Measurements from ENCODE around the gene MED17. TPM values are rescaled to one million over a fixed set of nuclear protein-coding genes. Genes with fewer than 3 reads are reported as not detected.
"Not testable (repeated sequence)": the region's sequence is repeated elsewhere in the genome, so short reads cannot be mapped to it uniquely, and the experiment has no call there.

Gene MED17
- total RNA-seq, 1 donor from 2014 or later = 9.3 TPM

DNA sequence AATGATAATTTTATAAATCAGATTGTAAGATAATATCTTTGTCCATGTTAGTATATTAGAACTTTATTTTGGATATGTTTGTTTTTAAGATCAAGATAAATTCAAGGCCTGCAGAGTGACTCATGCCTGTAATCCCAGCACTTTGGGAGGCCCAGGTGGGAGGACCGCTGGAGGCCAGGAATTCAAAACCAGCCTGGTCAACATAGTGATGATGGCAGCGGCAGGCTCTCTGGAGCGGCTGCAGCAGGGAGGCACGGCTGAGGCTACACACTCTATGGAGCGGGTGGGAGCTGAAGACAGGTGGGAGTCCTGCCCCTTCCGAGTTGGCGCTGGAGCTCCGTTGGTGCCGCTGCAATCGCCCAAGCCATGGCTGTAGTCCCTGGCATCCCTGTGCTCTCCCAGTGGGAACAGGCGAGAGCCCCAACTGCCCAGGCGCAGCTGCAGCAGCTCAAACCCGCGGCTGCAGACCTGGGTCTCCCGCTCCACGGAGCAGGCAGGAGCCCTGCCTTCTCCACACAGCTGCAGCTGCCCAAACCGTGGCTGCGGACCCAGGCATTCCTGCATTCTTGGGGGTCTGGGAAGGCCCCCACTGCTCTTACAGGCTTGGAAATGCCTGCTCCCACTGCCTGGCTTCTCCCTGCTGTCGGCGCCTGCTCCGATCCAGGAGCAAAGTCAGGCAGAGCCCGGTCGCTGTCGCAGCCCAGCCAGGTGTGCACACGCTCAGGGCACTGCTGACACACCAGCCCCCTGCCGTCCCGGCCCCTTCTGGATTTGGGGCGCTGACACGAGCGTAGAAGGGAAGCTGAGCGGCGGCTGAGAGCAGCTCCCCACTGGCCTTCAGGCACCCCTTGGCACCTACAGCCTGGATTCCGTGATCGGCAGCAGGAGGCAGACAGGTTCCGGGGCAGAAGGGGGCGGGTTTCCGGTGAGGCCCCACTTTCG lies 25.9 kb upstream of the MED17 start:
- no peak for DNase-seq (ENCODE audit: low spot score)
- peak; percentile 24 for ATAC-seq

DNA sequence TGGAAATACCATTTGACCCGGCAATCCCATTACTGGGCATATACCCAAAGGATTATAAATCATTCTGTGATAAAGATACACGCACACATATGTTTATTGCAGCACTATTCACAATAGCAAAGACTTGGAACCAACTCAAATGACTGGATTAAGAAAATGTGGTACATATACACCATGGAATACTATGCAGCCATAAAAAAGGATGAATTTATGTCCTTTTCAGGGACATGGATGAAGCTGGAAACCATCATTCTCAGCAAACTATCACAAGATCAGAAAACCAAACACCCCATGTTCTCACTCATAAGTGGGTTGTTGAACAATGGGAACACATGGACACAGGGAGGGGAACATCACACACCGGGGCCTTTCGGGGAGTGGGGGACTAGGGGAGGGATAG lies 25.0 kb upstream of the MED17 start:
- not testable (repeated sequence) for DNase-seq (ENCODE audit: low spot score); ATAC-seq

DNA sequence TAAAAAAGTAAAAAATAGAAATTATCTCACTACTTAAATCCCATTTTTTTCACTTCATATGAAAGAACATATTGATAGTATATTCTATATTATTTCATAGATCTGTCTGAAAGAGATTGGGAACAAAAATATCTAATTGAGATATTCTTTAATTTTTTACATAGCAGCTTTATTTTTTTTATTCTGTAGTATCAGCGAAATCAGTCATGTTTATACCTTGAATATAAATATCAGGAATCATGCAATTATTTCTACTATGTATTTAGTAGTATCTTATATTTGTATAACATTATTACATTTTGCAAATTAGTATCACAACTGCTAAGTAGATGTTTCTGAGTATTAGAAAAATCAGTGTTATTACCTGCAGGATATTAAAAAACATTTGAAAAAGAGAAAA lies 22.2 kb upstream of the MED17 start:
- no peak for ATAC-seq
- DNase-seq (ENCODE audit: low spot score) = no peak

DNA sequence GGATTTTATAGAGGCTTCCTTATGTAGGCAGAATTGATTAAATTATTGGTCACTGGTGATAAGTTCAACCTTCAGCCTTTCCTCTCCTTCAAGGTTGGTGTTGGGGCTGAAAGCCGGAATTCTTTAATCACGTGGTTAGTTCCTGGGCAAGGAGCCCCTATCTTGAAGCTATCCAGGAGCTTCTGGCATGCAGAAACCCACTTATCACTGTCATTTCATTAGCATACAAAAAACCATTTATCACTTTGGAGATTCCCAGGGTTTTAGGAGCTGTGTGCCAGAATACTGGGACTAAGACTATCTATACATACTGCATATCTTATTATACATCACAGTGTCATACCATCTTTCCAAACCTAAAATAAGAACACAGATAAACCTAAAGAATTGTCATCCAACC lies 18.5 kb upstream of the MED17 start:
- DNase-seq (ENCODE audit: low spot score) = no peak
- no peak for ATAC-seq

DNA sequence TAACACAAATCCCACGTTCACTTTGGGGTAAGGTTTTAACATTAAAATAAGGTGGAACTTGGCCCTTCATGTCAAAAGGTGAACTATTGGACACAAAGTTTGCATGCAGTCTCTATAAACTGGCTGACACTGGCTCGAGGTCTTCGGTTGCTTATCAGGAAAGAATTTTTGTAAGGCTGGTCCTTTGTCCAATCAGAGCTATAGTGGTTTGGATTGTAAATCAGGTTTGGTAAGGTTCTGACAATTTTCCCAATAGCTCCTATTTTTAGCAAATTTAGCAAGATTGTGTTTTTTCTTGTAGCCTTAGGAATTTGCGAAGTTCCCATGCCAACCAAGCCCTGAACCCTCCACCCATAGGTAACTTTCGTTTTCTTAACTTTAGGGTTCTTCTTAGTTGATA lies 17.6 kb upstream of the MED17 start:
- ATAC-seq = no peak
- DNase-seq (ENCODE audit: low spot score) = no peak

DNA sequence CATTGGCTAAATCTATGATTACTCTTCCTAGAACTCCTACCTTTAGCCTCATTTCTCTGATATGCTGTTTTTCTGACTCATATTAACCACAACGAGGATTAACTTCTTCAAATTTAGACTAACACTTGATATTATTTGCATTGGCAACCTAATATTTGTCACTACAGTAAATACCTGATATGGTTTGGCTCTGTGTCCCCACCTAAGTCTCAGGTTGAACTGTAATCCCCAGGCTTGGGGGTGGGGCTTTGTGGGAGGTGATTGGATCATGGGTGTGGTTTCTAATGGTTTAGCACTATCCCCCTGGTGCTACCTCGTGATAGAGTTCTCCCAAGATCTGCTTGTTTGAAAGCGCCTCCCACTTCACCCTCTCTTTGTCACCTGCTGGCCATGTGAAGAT lies 17.1 kb upstream of the MED17 start:
- ATAC-seq (no peak), DNase-seq (ENCODE audit: low spot score) (no peak)

DNA sequence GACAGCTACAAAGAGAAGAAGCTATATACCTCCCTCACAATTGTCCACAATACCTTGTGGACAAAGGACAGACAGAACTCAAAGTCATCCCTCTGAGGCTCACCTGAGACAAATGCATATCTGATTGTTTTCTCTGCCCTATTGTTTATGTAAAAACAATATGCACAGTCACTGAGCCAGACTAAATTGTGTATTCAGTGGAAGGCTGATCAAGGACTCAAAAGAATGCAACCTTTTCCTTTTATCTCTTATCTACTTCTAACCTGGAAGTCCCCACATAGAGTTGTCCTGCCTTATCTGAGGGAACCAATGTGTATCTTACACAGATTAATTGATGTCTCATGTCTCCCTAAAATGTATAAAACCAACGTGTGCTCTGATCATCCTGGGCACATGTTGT lies 13.9 kb upstream of the MED17 start:
- no peak for DNase-seq (ENCODE audit: low spot score)

DNA sequence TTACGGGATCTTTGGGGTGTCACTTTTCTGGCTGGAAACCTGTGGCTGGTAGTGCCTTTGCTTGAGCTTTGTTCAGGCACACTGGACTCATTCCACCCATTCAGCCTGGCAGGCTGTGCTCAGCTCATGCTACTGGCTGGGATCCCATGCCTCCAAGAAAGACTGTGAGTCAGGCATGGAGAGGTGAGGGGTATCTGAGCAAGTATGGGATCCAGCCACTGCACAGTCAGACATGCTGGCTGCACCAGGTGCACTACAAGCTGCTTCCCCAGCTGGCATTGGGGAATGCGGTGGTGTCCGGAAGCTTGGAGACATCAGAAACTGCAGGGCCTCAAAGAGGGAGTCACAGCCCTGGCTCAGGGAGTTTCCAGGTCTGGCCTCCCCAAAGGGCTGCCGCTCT lies 12.0 kb upstream of the MED17 start:
- ATAC-seq = no peak
- DNase-seq (ENCODE audit: low spot score) = no peak

More for the DNA sequence above, 13.9 kb upstream of the MED17 start:
- no peak for ATAC-seq

DNA sequence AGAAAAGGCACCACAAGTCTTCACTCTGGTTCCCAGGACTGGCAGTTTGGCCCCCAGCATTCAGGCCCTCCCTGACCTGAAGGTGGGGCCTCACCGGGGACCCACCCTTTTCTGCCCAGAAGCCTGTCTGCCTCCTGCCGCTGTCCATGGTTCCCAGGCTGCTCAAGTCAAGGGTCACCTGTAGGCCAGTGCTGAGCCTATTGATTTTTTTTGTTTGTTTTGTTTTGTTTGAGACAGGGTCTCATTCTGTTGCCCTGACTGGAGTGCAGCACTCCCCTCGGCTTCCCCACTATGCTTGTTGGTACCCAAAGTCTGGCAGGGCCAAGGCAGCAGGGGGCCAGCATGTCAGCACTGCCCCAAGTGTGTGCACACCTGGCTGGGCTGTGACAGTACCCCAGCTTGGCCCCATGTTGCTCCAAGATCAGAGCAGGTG lies 11.0 kb upstream of the MED17 start:
- no peak for DNase-seq (ENCODE audit: low spot score)
- ATAC-seq = peak; percentile 32

DNA sequence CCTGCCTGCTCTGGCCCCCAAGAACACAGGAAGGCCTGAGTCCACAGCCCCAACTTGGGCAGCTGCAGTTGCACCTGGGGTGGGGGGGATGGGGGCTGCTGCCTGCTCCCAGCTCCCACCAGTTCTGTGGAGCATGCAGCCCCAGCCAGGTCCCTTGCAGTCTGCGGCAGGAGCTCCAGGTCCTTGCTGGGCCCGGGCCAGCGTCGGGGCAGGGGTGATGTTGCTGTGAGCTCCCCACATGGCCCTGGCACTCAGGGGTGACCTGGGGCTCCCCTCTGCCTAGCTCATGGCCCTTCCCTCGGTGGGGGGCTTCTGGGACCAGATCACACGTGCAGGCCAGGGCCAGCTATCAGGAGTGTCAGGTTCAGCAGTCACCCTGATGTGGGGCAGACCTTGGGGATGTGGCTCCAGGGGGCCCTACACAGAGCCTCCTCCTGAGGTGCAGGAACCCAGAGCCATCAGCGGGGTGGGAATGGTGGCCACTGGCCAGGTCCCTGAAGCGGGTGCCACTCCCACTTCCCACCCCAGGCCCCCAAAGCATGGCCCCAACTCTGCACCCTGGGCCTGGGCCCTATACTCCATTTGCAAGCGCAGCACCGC lies 10.4 kb upstream of the MED17 start:
- no peak for DNase-seq (ENCODE audit: low spot score)

DNA sequence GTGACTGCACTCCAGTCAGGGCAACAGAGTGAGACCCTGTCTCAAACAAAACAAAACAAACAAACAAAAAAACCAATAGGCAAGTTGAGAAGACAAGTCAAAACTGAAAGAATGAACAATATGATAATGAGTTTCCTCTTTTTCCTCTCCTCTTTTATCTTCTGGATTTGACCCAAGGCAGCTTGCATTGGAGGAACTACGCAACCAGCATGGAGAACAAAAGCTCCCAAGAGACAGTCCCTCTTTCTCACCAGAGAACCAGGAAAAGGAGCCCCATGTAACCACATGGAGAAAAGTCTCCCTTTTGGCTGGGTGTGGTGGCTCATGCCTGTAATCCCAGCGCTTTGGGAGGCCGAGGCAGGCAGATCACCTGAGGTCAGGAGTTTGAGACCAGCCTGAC lies 9.5 kb upstream of the MED17 start:
- not testable (repeated sequence) for ATAC-seq; DNase-seq (ENCODE audit: low spot score)

More for the DNA sequence above, 10.4 kb upstream of the MED17 start:
- no peak for ATAC-seq

DNA sequence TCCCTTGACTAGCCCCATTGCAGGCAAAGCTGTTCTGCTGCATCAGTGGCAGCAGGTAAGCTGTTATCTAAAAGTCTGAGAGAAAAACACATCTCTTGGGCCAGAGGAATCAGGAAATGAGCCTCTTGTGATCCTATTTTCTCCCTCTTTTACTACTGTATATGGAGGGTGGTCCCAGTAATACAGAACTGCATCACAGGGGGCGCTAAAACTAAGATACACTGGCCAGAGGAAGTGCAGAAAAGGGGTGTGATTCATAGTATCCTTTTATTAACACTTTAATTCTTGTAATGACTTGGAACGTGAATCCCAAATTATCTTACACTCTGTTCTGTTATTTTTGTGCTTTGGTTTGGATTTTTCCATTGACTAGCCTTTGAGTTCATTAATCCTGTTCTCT lies 8.8 kb upstream of the MED17 start:
- no peak for ATAC-seq
- no peak for DNase-seq (ENCODE audit: low spot score)

DNA sequence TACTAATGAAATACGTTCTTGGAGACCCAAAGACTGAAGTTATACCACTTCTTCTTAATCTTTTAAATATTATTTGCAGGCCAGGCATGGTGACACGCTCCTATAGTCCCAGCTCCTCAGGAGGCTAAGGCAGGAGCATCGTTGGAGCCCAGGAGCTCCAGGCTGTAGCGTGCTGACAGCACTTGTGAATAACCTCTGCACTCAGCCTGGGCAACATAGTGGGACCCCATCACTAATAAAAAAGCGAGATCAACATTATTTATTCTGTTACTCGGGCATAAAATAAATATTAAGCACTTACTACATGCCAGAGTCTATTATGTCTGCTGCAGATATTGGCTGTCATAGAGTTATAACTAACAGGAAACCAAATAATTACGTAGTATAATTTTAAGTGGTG lies 720 bp upstream of the MED17 start:
- ATAC-seq (no peak), DNase-seq (ENCODE audit: low spot score) (no peak)

DNA sequence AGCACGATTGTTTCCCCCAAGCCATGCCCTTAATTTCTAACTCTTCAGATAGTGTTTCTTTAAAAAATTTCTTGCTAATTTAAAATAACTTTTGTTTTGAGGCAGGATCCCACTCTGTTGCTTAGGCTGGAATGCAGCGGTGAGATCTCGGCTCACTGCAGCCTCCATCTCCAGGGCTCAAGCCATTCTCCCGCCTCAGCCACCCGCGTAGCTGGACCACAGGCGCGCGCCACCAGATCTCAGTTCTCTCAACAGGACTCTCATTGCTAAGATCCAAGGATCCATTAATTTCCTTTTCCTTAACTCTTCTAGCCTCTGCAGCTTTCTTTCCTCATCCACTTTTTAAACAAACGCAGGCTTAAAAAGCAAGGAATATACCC lies 327 bp upstream of the MED17 start:
- DNase-seq (ENCODE audit: low spot score) = no peak
- ATAC-seq = peak; percentile 51

DNA sequence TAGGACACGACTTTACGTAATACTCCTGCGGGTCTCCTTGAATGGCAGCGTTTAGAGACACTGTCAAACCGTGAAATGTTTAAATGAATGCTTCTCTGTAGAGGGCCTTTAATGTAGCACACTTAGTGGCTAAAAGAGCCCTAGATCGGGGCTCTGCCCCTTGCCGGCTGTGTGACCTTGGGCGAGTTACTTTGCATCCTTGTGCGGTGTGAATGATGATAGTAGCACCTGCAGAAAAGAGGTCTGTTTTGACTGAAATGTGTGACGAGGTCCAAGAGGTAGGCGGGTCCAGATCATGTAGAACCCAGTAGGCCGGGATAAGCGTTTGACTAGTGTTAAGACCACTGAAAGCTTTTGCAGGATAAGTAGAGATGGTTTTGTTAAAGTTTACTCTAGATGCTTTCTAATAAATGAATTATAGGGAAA lies 866 bp downstream of the MED17 start:
- DNase-seq (ENCODE audit: low spot score) (no peak), ATAC-seq (no peak)

DNA sequence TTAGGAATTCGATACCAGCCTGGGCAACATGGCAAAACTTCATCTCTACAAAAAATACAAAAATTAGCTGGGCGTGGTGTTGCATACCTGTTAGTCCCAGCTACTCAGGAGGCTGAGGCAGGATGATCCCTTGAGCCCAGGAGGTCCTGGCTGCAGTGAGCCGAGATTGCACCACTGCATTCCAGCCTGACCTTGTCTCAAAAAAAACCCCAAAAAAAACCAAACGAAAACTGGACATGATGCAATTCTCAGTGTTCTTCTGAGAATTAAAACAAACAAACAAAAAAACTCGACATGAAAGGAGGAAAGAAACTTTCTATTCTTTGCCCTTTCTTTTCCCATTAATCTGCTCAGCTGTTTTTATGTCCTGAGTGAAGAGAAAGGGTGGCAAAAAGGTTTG lies 7.4 kb downstream of the MED17 start:
- ATAC-seq (peak; percentile 44), DNase-seq (ENCODE audit: low spot score) (no peak)

DNA sequence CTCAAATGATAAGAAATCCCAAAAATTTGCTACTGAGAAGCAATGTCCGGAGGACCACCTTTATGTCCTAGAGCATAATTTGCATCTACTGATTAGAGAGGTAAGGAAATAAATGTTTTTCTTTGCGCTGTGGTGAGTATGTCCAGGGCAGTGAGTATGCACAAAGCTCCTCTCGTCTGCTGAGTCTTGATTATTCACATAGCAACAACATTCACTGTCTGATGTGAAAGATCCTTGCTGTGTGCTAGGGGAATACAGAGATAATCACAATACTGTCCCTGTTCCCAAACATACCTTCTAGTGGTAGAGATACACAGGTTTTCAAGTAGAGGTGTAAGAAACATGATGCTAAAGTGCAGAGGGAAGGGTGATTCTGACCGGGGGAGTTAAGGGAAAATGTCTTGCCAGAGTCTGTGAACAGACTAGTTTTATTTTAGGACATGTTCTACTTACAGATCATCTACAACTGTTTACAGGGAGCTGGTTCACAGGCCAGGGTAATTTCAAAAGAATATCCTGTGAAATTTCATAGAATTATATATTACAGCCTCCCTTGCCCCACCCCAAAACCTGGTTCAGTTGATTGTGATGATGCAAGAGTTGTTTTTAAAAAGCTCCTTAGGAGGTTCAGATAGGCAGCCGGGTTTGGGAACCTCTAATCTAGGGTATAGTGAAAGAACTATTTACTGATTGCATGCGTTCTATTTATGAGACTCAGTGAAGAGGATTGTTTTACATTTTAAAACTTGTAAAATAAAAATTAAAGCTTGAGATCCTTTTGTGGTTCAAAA lies 12.6 kb downstream of the MED17 start:
- no peak for ATAC-seq
- no peak for DNase-seq (ENCODE audit: low spot score)

DNA sequence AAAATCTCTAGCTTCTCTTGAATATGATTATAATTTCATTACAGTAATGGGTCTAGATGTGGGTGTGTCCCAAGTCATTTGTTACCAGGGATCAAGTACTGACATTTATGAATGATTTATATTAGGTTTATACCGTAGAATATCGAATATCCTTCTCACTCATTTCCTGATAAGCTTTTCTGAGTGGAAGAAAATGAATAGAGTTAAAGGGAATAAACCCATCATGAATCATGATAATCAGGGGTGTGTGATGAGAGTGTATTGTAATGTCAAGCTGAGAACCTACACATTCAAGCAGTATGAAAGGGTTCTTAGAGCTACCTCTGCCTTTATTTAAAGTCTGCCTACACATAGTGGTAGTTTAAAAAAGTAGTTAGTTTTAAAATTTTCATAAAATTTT lies 17.3 kb downstream of the MED17 start:
- DNase-seq (ENCODE audit: low spot score) = no peak
- ATAC-seq = no peak

DNA sequence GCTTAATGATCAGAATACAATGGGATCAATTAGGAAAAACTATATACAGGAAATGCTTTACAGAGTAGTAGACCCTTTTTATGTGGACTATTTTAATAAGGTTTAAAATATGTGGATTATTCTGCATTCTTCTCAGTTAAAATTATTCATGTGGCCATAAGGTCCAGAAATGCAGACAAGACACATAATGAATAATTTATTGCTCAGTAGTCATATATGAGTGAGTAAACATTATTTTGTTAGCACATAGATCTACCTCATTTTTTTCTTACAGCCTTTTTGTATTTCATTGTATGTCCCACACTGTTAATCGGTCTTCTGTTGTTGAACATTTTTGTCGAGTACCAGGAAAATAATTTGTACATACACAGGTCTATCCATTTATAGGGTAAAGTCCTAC lies 20.8 kb downstream of the MED17 start:
- no peak for ATAC-seq

DNA sequence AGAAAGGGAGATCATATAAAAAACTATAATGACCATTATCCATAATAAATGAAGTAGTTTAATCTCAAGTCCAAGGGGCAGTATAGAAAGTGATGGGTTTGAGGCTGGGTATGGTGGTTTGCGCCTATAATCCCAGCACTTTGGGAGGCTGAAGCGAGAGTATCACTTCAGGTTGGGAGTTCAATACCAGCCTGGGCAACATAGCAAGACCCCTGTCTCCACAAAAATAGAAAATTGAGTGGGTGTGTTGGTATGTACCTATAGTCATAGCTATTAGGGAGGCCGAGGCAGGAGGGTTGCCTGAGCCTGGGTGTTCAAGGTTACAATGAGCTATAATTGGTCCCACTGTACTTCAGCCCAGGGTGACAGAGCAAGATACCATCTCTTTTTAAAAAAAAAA lies 23.9 kb downstream of the MED17 start:
- ATAC-seq (no peak), DNase-seq (ENCODE audit: low spot score) (no peak)

More for the DNA sequence above, 20.8 kb downstream of the MED17 start:
- no peak for DNase-seq (ENCODE audit: low spot score)

DNA sequence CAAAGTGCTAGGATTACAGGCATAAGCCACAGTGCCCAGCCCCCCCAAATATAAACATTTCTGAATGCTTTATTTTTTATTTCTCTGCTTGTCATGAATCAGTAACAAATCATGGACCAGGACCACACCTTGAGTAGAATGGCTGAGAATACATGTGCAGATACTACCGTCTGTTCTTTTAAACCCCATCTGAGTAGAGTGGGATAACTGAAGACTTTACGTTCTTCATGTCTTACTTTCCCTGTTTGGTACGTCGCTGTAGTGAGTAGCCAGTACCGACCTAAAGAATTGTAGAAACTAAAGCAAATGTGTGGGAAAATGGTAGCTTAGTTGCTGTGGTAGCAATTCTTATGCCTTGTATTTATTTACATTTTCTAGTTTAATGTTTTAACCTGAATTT lies 29.9 kb downstream of the MED17 start:
- ATAC-seq = no peak
- DNase-seq (ENCODE audit: low spot score) = no peak
